Measurements from ENCODE around the gene SOX2. TPM values are rescaled to one million over a fixed set of nuclear protein-coding genes. Genes with fewer than 3 reads are reported as not detected.
A peak's percentile ranks its signal among the peaks of the same experiment; 100 is the strongest.

SOX2 gene
- total RNA-seq, 2 donors from 2014 or later = 0.19 TPM; not detected in 1

- DNase-seq (ENCODE audit: low spot score in 2 of 2) = no peak
- Mint-ChIP-seq H3K36me3 (peaks cover 23 to 38% of the 10 kb centered on the region in 2 donors), H3K9me3 (peaks cover 1 to 12% of the 10 kb centered on the region in 2 donors), H3K27ac (no peak overlapping the region)
- ATAC-seq = no peak
Measured at GRCh38 chr3:181716966-181717365, 5.2 kb downstream of the SOX2 start.

DNA sequence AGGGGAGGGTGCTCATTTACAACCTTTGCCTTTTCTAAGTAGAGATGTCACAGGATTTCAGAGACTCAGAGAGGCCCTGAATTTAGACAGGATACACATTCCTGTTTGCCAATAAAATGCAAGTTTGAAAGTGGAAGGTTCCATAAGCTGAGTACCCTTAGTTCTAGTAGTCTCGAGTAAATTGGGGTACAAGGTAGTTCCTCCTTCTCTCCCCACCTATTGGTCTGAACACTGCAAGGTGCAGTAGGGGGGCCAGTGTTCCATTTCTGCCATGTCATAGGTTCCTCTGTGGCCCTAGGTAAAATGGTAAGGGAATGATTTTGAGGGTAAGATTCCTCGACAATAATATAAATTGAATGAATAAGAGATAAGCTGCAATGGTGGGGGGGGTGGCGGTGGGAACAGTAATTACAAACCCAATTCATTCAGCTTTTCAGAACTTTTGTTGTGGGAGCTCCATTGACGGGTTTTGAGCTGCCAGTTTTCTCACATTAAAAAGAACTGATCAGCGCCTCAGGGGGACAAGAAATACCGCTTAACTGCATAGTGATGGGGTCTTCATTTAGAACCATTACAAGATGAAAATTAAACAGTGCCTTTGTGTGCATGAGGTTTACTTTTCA is 5.9 kb downstream of the SOX2 start:
- Mint-ChIP-seq H3K36me3 (peaks cover 23 to 45% of the 10 kb centered on the region in 2 donors), H3K9me3 (peaks cover 6 to 12% of the 10 kb centered on the region in 2 donors), H3K27ac (no peak overlapping the region)
- ATAC-seq (no peak), DNase-seq (ENCODE audit: low spot score in 2 of 2) (no peak)

- peaks cover 26 to 47% of the 10 kb centered on the region in 2 donors for H3K36me3 Mint-ChIP-seq
- H3K9me3 Mint-ChIP-seq = peaks cover 8 to 18% of the 10 kb centered on the region in 2 donors
- ATAC-seq (no peak), DNase-seq (ENCODE audit: low spot score in 2 of 2) (no peak)
- no peak overlapping the region for H3K27ac Mint-ChIP-seq
Measured at GRCh38 chr3:181718369-181718768, 6.6 kb downstream of the SOX2 start.

DNA sequence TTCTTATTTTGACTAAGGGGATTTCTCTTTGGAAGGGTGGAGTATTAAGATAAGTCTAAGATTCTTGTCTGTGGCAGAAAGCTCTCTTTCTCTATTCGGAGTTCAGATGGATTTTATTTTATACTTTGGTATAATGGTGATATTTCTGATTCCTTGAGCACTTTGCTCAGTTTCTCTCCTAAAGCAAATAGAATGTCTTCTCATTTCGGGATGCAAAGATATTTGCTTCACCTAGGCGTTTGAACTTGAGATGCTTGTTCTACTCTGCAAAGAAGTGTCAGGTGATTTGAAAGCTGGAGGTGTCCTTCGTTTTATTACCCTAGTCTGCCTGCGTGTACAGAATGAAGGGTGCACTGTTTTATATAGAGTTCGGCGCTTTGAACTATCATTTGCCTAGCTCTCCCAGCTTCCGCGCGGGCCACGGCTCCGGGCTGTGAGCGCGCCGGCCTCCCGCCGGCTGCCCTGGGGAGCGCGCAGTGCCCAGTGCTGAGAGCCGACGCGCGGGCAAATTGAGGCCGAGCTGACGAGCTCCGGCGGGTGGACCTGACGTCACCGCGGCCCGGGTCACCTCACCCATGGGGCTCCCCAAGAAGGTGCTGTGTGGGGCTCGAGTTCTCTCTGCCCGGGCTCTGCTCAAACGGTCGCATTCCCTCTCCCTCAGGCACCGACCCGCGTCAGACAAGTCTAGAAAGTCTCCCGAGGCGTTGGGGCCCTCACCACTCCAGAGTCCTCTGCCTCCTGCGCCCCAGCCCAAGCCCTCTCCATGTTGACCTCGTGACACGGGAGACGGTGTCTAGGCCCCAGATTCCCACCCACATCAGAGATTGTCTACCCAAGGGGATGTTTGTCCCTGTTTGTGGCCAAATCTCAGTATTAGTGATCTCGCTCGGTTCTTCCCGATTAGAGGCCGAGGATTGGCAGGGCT is 7.5 kb downstream of the SOX2 start:
- ATAC-seq (no peak), DNase-seq (ENCODE audit: low spot score in 2 of 2) (no peak)
- Mint-ChIP-seq H3K9me3 (peaks cover 14 to 25% of the 10 kb centered on the region in 2 donors), H3K36me3 (peaks cover 35 to 56% of the 10 kb centered on the region in 2 donors), H3K27ac (no peak overlapping the region)

DNA sequence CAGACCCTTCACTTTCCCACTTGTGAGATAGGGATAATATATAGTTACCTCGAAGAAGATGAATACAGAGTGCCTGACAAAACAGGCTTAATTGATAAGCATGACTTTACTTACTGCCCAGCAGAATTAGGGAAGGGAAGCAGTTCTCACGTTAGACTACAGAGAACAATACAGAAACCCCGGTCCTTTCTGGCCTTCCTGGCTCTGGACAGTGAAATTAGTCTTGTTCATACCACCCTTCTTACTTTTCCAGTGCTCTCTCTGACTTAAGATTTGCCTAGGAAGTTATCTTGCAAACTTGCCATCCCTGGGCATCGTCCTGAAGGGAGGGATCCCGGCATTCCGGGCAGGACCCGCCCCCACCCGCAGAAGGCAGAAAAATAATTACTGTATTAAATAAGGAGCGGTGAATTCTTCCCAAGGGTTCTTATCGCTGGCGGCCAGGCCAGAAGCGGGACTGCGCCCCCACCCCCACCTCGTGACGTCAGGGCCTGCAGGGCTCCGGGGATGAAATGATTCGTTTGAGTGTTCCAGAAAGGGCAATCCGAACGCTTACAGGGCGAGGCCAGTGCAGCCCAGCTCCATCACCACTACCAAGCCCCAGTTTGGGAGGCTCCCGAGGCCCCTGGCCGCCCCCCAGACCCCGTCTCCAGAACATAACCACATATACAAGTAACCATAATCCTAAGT is 8.4 kb downstream of the SOX2 start:
- no peak for DNase-seq (ENCODE audit: low spot score in 2 of 2)
- Mint-ChIP-seq H3K27ac (peak overlapping the region in 1 of 2 donors; percentile 65), H3K36me3 (peaks cover 44 to 64% of the 10 kb centered on the region in 2 donors), H3K9me3 (peaks cover 16 to 28% of the 10 kb centered on the region in 2 donors)
- no peak for ATAC-seq

DNA sequence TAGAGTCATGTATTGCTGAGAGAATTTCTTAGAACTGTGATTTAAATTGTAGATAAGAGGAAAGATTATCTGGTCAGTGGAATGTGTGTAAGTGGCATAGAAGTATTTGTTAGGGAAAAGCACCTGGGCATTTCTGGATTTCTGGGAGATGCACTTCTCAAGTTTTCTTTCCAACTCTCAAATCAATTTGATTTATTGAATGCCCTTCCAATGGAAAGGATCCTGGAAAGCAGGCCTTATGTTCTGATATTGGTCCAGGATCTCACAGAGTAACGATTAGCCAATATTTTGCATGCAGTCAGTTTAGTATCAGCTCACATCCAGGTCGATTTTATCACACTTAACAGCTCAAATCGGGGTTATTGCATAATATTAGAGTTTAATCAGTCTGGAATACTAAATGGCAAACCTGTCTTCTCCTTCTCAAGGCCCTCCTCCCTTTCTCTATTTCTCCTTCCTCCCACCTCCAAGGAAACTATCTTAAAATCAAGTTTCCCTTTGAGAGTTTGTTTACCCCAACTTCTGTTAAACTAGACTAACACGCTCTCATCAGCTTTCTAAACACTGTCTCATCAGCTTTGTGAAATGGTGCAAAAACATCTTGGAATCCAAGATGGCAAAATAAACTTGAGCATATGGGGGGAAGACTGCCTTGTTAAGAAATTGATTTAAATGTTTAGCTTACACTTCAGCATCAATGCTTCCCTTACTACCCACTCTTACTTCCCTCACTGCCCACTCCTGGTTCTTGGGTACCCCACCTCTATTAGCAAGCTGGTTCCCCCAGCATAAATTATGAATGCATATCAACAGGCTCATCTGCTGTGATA is 9.5 kb downstream of the SOX2 start:
- no peak for ATAC-seq
- Mint-ChIP-seq H3K36me3 (peaks cover 51 to 75% of the 10 kb centered on the region in 2 donors), H3K9me3 (peaks cover 19 to 28% of the 10 kb centered on the region in 2 donors), H3K27ac (no peak overlapping the region)
- DNase-seq (ENCODE audit: low spot score in 2 of 2) = no peak

DNA sequence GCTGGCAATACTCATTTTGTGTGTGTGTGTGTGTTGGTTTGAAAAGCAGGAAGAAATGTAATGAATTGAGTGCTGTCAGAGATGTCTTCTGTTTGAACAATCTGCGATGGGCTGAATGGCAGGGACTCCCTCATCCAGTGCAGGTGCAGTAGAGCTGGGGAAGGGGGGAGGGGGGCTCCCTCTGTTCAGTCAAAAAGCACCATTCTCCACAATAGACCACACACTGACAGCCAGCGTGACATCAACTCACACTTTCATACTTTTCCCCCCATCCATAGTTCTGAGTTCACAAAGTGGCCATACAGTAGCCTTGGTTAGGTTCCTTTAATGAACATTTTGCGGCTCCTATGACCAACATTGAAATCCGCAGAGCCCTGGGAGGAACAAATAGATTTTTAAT is 10.4 kb downstream of the SOX2 start:
- Mint-ChIP-seq H3K9me3 (peaks cover 19 to 28% of the 10 kb centered on the region in 2 donors), H3K36me3 (peaks cover 59 to 80% of the 10 kb centered on the region in 2 donors), H3K27ac (no peak overlapping the region)
- no peak for ATAC-seq
- no peak for DNase-seq (ENCODE audit: low spot score in 2 of 2)

DNA sequence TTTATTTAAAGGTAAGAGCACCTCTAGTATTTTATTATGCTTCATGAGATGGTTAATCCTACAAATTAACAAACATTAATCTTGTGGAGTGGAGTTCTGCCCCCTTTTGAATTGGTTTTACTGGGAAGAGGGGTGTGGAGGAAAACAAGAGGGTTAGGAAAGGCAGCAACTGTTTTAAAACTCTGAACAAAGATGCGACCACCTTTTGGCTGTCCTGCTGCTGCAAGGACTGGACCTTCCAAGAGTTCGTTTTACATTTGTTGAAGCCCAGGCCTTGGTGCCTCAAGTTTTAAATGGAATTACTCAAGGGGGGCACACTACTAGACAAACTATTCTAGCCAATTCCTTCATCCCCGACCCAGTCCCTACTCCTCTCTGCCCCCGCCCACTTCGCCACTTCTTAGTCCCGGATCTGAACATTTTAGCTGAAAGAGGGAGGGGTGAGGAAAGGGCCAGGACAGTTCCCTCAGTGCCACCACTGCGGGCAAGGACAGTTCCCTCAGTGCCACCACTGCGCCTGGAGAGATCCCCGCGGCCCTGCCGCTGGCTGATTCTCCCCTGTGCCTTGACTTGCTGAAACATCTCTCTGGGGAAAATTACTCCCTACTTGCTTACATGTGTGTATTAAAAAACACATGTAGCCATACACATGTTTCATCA is 11.2 kb downstream of the SOX2 start:
- peaks cover 59 to 80% of the 10 kb centered on the region in 2 donors for H3K36me3 Mint-ChIP-seq
- H3K27ac Mint-ChIP-seq = peak overlapping the region in 1 of 2 donors; percentile 95
- ATAC-seq (no peak), DNase-seq (ENCODE audit: low spot score in 2 of 2) (no peak)
- H3K9me3 Mint-ChIP-seq = peaks cover 19 to 28% of the 10 kb centered on the region in 2 donors

DNA sequence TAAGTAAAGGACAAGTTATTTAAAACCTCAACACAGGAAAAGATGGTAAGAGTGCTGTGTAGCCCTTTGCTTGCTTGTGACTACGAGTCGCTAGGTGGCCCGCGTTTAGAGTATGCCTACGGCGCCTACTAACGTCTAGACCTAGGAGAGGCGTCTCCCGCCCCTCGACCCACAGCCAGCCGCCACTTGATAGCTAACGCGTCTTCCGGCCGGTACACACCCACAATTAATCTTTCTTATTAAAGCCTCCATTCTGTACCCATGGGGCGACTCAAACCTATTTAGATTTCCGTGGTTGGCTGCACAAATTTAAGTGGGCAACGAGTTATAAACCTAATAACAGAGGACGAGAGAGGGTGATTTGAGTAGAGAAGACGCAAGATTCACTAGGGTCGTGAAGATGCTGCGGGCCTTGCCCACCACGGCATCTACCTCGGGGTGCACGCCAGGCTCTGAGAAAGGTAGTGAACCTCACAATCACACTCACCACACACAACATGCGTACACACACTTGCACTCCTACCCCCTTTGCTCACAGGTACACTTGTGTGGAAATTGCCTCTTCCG is 12.0 kb downstream of the SOX2 start:
- peaks cover 19 to 31% of the 10 kb centered on the region in 2 donors for H3K9me3 Mint-ChIP-seq
- ATAC-seq (no peak), DNase-seq (ENCODE audit: low spot score in 2 of 2) (no peak)
- peak overlapping the region in 1 of 2 donors; percentile 95 for H3K27ac Mint-ChIP-seq
- H3K36me3 Mint-ChIP-seq = peaks cover 59 to 74% of the 10 kb centered on the region in 2 donors

- DNase-seq (ENCODE audit: low spot score in 2 of 2) (no peak), ATAC-seq (no peak)
- peaks cover 19 to 26% of the 10 kb centered on the region in 2 donors for H3K9me3 Mint-ChIP-seq
- peaks cover 55 to 67% of the 10 kb centered on the region in 2 donors for H3K36me3 Mint-ChIP-seq
- peak overlapping the region in 1 of 2 donors; percentile 91 for H3K27ac Mint-ChIP-seq
Measured at GRCh38 chr3:181724192-181724965, 12.7 kb downstream of the SOX2 start.

DNA sequence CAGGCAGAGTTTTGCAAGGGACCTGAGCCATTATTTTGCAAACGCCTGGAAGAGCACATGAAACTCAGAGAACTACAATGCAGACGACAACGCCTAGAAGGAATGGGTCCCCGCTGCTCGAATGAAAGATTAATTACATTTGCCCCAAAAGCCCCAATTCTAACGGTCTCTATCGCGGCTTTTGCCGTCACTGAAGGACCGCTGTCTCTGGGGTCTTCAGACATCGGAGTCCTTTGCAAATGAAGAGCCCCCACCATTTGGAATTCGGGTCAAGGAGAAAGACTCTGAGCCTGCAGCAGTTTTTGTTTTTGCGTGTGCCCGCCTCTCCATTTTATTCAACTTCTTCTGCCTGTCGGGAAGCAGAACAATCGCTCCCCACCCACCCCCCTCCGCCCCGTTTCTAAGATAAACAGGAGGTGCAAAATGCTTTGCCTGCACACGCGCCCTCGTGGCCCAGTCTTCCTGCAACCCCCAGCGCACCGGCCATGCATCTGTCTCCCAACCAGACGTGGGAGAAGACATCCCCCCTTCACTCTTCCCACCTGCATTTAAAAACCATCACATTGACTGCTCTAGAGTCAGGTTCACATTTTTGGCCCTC is 13.5 kb downstream of the SOX2 start:
- Mint-ChIP-seq H3K9me3 (peaks cover 19 to 26% of the 10 kb centered on the region in 2 donors), H3K36me3 (peaks cover 50 to 62% of the 10 kb centered on the region in 2 donors), H3K27ac (no peak overlapping the region)
- no peak for DNase-seq (ENCODE audit: low spot score in 2 of 2)
- ATAC-seq = no peak

DNA sequence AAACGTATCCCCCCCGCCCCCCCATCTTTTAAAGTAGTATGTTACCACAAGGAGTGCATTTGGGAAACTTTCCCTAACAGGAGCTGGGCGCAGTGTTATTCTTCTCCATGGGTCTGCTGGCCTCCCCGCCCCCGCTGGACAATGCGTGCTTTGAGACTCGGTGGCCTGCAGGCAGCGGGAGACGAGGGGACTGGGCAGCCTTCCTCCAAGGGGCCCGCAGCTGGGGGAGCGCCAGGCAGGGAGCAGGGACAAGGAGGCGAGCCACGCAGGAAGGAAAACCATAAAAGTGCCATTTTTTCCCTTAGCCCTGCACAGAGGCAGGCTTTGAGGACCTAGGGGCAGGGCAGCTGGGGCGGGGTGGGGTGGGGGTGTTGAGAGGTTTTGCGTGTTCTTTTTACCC is 14.1 kb downstream of the SOX2 start:
- DNase-seq (ENCODE audit: low spot score in 2 of 2) (no peak), ATAC-seq (no peak)
- Mint-ChIP-seq H3K36me3 (peaks cover 52 to 62% of the 10 kb centered on the region in 2 donors), H3K9me3 (peaks cover 19 to 26% of the 10 kb centered on the region in 2 donors), H3K27ac (no peak overlapping the region)

GRCh38 chr3:181726351-181727330 is 14.9 kb downstream of the SOX2 start:
- H3K9me3 Mint-ChIP-seq = peaks cover 19 to 22% of the 10 kb centered on the region in 2 donors
- no peak for ATAC-seq
- no peak for DNase-seq (ENCODE audit: low spot score in 2 of 2)
- H3K27ac Mint-ChIP-seq = peak overlapping the region in 1 of 2 donors; percentile 36
- H3K36me3 Mint-ChIP-seq = peaks cover 49 to 59% of the 10 kb centered on the region in 2 donors

Measured in activated naive CD4-positive, alpha-beta T cell treated with anti-CD3 and anti-CD28 coated beads, Interleukin-2, amount 50 U/mL, for 72 hours (primary cell).